Rectal smooth muscle tissue (tissue), 1 donor: ENCODE results near the gene PLEKHA7.

Experiments
- H3K27ac ChIP-seq: one replicate; pipeline ENCODE4 v1.7.0; 2013; ENCODE audit warnings: low read depth, low read length, inconsistent platforms
- H3K27me3 ChIP-seq: one replicate; pipeline ENCODE4 v1.7.0; 2013; ENCODE audit warnings: low read length; ENCODE audit not compliant: control insufficient read depth, insufficient read depth
- H3K36me3 ChIP-seq: one replicate; pipeline ENCODE4 v1.7.0; 2013; ENCODE audit warnings: low read length; ENCODE audit not compliant: control insufficient read depth, insufficient read depth
- H3K4me1 ChIP-seq: one replicate; pipeline ENCODE4 v1.7.0; 2013; ENCODE audit warnings: low read length; ENCODE audit not compliant: control insufficient read depth, insufficient read depth
- H3K4me3 ChIP-seq: one replicate; pipeline ENCODE4 v1.7.0; 2013; ENCODE audit warnings: low read length
- H3K9ac ChIP-seq: one replicate; pipeline ENCODE4 v1.7.0; 2013; ENCODE audit warnings: low read length

The PLEKHA7 gene

DNA sequence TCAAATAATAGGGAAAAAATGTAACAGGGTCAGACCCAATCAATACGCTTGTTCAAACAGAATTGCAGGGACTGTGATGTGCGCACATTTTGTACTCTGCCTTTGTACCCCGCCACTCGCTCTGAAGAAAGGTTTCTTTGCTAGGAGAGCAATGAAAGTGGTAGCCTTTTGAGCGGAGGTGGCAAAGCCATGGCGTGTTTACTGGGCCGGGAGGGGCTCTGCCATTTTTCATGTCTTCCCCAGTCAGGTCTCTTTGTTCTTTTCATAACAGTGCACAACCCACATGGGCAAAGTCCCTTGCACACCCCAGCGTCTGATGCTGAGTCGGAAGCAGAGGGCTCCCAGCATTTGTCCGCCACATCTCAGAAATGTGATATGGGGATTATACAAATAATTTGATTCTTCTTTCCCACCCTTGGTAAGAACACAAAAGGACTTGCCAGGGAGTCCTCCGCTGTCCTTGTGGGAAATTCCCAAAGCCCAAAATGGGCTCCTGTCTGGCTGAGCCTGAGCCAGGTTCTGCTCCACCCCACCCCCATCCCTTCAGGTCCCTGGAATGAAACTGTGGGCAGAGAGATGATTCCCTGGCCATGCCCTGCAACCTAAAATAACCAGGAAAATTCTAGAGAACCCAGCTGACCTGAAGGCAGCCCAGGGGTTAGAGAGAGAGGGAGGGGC lies 239.1 kb downstream of the PLEKHA7 start:
- H3K27ac ChIP-seq: no peak overlapping the region
- no peak overlapping the region for H3K9ac ChIP-seq
- H3K36me3 ChIP-seq: no peaks in the 10 kb centered on the region
- no peak overlapping the region for H3K4me3 ChIP-seq
- no peaks in the 10 kb centered on the region for H3K27me3 ChIP-seq
- no peaks in the 10 kb centered on the region for H3K4me1 ChIP-seq

DNA sequence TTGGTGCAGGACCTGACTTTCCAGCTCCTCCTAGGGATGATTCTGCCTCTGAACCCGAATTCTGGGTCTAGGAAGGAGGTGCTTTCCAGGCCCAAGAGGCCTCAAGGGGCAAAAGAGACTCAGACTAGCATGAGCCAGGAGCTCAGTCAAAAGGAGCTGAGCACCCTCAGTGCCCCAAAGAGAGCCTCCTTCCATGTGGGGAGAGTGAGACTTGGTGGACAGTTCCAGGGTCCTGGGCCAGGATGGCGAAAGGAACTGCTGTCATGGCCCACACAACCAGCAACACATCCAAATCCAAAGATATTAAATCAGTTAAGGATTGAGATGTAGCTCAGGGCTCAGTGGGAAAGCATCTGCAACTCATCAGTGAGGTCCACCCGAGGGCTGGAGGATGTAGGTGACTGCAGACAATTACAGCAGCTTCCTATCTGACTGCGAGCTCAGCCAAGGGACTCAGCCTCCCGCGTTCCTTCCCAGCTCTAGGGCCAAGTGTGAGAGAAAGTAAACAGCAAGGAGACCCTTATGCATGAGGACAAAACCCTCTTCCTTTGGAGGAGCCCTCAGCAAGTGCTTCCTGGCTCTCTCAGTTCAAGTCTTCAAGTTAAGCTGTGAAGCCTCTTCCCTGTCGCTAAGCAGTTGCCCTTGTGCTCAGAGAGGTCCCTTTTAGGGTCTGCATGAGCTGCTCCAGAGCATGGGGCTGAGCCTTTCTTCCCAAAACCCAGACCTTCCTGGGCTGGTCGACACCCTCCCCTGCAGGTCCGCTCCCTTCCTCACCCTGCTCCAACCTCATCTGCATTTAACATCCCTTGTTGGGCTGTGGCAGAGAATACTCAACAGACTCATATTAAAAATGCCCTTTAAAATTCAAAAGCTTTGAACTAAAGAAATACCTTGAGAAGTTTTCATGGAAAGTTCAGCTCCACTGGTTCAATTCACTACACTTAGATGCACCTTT lies 240.0 kb downstream of the PLEKHA7 start:
- no peak overlapping the region for H3K4me3 ChIP-seq
- no peak overlapping the region for H3K27ac ChIP-seq
- no peaks in the 10 kb centered on the region for H3K27me3 ChIP-seq
- H3K4me1 ChIP-seq: no peaks in the 10 kb centered on the region
- H3K9ac ChIP-seq: no peak overlapping the region
- no peaks in the 10 kb centered on the region for H3K36me3 ChIP-seq

DNA sequence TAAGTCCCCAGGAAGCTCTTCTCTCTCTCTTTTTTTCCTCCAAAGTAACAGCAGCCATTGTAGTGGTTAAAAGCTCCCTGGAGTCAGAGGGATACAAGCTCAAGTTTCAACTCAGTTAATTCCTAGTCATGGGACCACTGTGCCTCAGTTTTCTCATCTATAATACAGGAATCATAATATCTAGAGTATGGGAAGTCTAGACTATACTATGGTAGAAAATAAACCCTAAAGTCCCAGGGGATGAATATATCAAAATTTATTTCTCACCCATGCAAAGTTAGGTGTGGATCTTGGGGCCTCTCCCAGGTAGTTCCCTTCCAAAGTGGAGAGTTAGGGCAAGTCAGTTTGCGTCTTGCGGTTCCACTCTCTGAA lies 242.1 kb downstream of the PLEKHA7 start:
- Histone ChIP-seq H3K27me3 (no peaks in the 10 kb centered on the region), H3K4me3 (no peak overlapping the region), H3K9ac (no peak overlapping the region), H3K27ac (no peak overlapping the region), H3K36me3 (no peaks in the 10 kb centered on the region), H3K4me1 (no peaks in the 10 kb centered on the region)

DNA sequence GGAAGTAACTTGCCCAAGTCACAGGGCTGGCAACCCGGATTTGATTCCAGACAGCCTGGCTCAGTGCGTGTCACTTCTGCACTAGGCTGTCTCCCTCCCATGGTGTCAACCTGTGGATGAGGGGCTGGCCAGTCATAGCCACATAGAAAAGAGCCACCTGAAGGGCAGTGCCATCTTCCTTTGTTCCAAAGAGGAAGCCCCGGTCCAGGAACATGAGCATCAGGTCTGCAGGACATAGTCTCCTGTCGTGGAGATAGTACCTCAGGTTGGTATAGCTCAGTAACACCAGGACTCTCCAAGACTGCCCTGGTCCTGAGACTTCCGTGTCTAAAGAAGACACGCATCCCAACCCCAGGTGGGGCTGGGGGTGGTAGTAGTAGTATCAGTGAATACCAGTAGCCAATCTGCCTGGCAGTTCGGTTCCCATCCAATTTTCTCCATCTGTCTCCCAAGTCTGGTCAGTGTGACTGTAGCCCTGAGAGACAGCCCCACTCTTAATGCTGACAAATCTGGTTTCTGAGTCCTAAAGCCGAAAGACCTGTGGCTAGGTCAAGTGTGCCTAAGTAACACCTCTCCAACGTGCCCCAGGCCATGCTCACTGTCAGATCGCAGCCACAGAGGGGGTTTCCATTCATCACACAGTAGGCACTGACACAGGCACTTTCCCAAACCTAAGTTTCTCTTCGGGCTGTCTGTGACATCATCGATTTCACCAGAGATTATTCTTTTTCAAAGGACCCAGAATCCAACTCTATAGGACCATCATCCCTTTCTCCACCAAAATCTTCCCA lies 242.7 kb downstream of the PLEKHA7 start:
- H3K4me1 ChIP-seq: no peaks in the 10 kb centered on the region
- no peaks in the 10 kb centered on the region for H3K36me3 ChIP-seq
- no peaks in the 10 kb centered on the region for H3K27me3 ChIP-seq
- no peak overlapping the region for H3K4me3 ChIP-seq
- no peak overlapping the region for H3K27ac ChIP-seq
- H3K9ac ChIP-seq: no peak overlapping the region

DNA sequence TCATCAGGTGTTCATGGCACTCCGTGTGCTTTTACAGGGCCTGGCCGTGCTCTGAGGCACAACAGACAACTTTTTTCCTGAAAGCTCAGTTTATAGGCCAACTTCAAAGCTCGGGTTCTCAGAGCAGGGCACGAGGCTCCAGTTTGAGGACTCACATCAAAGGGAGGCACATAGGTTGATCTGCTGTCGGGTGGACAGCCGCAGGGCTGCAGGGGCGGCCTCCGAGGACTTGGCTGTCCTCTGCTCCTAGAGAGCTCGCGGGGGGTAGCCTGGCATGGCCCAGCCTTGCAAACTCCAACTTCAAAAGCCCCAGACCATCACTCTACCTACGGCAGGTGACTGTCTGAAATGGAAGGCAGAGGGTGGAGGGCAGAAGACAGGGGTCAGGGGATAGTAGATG lies 244.2 kb downstream of the PLEKHA7 start:
- H3K27me3 ChIP-seq: no peaks in the 10 kb centered on the region
- no peaks in the 10 kb centered on the region for H3K4me1 ChIP-seq
- H3K9ac ChIP-seq: no peak overlapping the region
- H3K27ac ChIP-seq: no peak overlapping the region
- no peak overlapping the region for H3K4me3 ChIP-seq
- H3K36me3 ChIP-seq: no peaks in the 10 kb centered on the region

DNA sequence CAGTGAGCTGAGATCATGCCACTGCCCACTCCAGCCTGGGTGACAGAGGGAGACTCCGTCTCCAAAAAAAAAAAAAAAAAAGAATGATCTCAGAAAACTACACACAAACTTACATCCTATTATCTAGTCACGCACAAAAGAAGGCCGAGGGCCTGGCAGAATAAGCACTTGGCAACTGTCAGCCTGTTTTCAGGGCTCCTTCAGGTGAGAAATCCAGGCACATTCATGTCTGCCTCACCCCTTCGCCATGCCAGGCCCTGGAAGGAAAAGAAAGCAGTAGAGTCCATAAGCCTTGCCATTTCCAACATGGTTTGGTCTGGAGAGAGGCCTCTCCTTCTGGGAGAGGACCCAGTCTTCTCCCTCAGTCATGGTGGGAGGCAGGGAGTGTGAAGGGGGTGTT lies 244.8 kb downstream of the PLEKHA7 start:
- Histone ChIP-seq H3K27ac (no peak overlapping the region), H3K36me3 (no peaks in the 10 kb centered on the region), H3K4me1 (no peaks in the 10 kb centered on the region), H3K4me3 (no peak overlapping the region), H3K9ac (no peak overlapping the region), H3K27me3 (no peaks in the 10 kb centered on the region)

DNA sequence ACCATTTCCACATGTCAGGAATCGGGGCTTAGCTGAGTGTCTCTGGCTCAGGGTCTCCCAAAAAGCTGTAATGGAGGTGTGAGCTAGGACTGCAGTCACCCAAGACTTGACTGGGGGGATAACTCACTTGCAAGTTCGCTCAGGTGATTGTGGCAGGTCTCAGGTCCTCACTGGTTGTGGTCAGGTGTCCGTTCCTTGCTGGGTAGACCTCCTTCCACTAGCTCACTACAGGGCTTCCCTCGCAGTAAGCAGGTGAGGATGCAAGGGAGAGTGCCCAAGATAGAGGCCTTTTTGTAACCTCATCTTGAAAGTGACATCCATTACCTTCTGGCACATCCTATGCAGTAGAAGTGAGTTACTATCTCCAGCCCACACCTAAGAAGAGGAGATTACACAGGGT lies 246.3 kb downstream of the PLEKHA7 start:
- Histone ChIP-seq H3K27ac (no peak overlapping the region), H3K4me1 (no peaks in the 10 kb centered on the region), H3K4me3 (no peak overlapping the region), H3K27me3 (no peaks in the 10 kb centered on the region), H3K36me3 (no peaks in the 10 kb centered on the region), H3K9ac (no peak overlapping the region)

DNA sequence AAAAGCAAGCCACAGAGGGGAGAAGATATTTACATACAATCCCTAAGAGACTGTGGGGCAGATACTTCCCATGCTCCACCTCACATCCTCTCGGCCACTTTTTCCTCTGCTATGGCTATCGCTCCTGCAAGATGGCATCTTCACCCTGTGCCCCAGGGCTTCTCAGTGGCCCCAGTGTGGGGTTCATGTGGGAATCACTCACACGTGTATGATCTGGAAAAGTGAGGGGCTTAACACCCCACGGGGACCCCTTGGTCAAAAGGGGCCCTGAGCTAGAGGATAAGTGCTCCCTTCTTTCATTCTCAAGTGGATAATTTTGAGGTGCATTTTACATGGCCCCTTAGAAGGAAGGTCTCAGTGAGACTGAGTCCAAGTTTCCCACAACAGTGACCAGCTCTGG lies 247.1 kb downstream of the PLEKHA7 start:
- H3K36me3 ChIP-seq: no peaks in the 10 kb centered on the region
- no peaks in the 10 kb centered on the region for H3K4me1 ChIP-seq
- H3K27me3 ChIP-seq: no peaks in the 10 kb centered on the region
- H3K27ac ChIP-seq: no peak overlapping the region
- no peak overlapping the region for H3K9ac ChIP-seq
- no peak overlapping the region for H3K4me3 ChIP-seq

DNA sequence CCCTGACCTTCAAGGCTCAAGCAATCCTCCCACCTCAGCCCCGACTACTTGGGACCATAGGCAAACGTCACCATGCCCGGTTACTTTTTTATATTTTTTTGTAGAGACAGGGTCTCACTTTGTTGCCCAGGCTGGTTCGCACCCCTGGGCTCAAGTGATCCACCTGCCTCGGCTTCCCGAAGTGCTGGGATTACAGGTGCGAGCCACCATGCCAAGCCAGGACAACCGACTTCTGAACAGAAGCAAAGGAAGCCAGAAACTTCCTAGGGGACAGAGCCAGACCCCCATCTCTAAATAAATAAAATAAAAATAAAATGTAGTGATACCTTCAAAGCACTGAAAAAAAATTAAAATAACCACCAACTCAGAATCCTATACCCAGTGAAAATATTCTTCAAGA lies 249.3 kb downstream of the PLEKHA7 start:
- Histone ChIP-seq H3K9ac (no peak overlapping the region), H3K27ac (no peak overlapping the region), H3K4me3 (no peak overlapping the region), H3K27me3 (no peaks in the 10 kb centered on the region), H3K4me1 (no peaks in the 10 kb centered on the region), H3K36me3 (no peaks in the 10 kb centered on the region)

DNA sequence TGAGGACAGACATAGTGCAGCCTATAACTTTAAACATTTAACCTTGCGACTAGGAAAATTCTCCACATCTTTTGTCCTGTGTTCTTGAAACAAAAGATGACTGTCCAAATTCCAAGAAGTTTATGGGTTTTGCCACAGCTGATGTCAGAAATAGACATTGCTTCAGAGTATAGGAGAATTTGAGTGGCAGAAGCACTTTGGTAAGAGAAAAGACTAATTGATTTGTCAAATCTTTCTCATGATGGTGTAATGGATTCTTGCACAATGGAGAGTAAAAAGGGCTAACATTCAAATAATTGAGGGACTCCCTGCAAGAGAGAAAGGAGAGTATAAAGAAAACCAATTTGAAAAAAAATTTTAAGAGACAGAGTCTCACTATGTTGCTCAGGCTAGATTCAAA lies 250.5 kb downstream of the PLEKHA7 start:
- H3K4me3 ChIP-seq: no peak overlapping the region
- H3K4me1 ChIP-seq: no peaks in the 10 kb centered on the region
- H3K36me3 ChIP-seq: no peaks in the 10 kb centered on the region
- no peaks in the 10 kb centered on the region for H3K27me3 ChIP-seq
- H3K9ac ChIP-seq: no peak overlapping the region
- no peak overlapping the region for H3K27ac ChIP-seq

DNA sequence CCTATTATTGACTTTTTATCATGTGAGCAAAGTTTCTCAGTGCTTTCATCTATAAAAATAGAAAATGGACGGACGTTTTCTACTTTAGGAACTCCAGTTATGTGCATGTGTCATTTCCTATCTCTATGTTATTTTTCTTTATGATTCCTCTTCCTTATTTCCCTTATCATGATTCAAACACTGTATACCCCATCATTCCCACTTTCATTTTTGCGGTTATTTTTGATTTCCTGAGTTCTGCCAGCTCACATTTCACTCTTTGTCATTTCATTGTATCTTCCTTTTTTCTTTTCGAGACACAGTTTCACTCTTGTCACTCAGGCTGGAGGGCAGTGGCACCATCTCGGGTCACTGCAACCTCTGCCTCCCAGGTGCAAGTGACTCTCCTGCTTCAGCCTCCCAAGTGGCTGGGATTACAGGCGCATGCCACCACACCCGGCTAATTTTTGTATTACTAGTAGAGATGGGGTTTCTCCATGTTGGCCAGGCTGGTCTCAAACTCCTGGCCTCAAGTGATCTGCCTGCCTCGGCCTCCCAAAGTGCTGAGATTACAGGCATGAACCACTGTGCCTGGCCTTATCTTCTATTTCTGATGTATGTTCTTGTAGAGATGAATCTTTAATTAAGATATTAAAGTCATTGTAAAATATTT lies 254.2 kb downstream of the PLEKHA7 start:
- H3K4me3 ChIP-seq: no peak overlapping the region
- no peaks in the 10 kb centered on the region for H3K4me1 ChIP-seq
- no peak overlapping the region for H3K27ac ChIP-seq
- H3K9ac ChIP-seq: no peak overlapping the region
- peaks cover under 1% of the 10 kb centered on the region for H3K36me3 ChIP-seq
- H3K27me3 ChIP-seq: no peaks in the 10 kb centered on the region
